H1 (cell line): ENCODE measurements around the gene CPLX1. TPM values are rescaled to one million over a fixed set of nuclear protein-coding genes. Genes with fewer than 3 reads are reported as not detected.

ENCODE experiments used
- CTCF ChIA-PET: fragments of 300-600 bp; sonication (Branson Sonifier 250); formaldehyde crosslinking; loops from one replicate; lab custom pipeline; 2021; ENCODE audit not compliant: partially characterized antibody; lab: Charles Lee
- POLR2A ChIA-PET: fragments of 300-600 bp; sonication (Branson Sonifier 250); formaldehyde crosslinking; loops from one replicate; lab custom pipeline; 2021; ENCODE audit warnings: inconsistent platforms; ENCODE audit not compliant: partially characterized antibody; lab: Charles Lee
- DNase-seq, 2 experiments: peaks; one replicate each; pipeline versions ENCODE4 v3.0.0 to v3.0.0-alpha.2; 2010 to 2022; ENCODE audit warnings: low spot score in 2 of 2, low read depth in 1 of 2, mixed read lengths in 1 of 2
- FAIRE-seq: peaks from 2 replicates; lab custom pipeline; 2011; peaks lifted over from hg19 to GRCh38; lab: Jason Lieb, UNC
- H2AFZ ChIP-seq: 2 replicates; pipeline ENCODE4 v1.8.1; 2012; ENCODE audit warnings: low read length, inconsistent platforms
- H2AK5ac ChIP-seq: 2 replicates; pipeline ENCODE4 v1.6.1; 2013; ENCODE audit warnings: low read depth, low read length
- H2BK120ac ChIP-seq: replicated peaks from 2 replicates; pipeline ENCODE3; 2013; ENCODE audit warnings: low read depth, low read length, inconsistent platforms
- H2BK12ac ChIP-seq: 2 replicates; pipeline ENCODE4 v1.6.1; 2013; ENCODE audit warnings: low read depth, low read length
- H2BK15ac ChIP-seq: 2 replicates; pipeline ENCODE4 v1.6.1; 2013; ENCODE audit warnings: low read length
- H2BK20ac ChIP-seq: 2 replicates; pipeline ENCODE4 v1.6.1; 2013; ENCODE audit warnings: low read length
- H2BK5ac ChIP-seq: 2 replicates; pipeline ENCODE4 v1.6.1; 2013; ENCODE audit warnings: low read depth, low read length
- H3K14ac ChIP-seq: 2 replicates; pipeline ENCODE4 v1.6.1; 2013; ENCODE audit warnings: inconsistent platforms; ENCODE audit not compliant: insufficient read length
- H3K18ac ChIP-seq: 2 replicates; pipeline ENCODE4 v1.6.1; 2013; ENCODE audit warnings: low read length; ENCODE audit errors: extremely low read depth
- H3K23ac ChIP-seq: 2 replicates; pipeline ENCODE4 v1.6.1; 2013; ENCODE audit warnings: inconsistent platforms; ENCODE audit not compliant: insufficient read length
- H3K23me2 ChIP-seq: 2 replicates; pipeline ENCODE4 v1.6.1; 2013; ENCODE audit warnings: low read depth, low read length
- H3K27ac ChIP-seq: 2 replicates; pipeline ENCODE4 v1.6.1; 2011; ENCODE audit warnings: low read depth, low read length, inconsistent platforms
- H3K27me3 ChIP-seq, 4 experiments: replicated peaks in 1 of 4; 1 replicate in 1 of 4; 2 replicates in 3 of 4; pipeline versions ENCODE4 v1.6.1 to v1.8.1; 2011 to 2013; ENCODE audit warnings: low read length in 3 of 4, mild to moderate bottlenecking in 3 of 4, inconsistent platforms in 2 of 4, mixed read lengths in 2 of 4, moderate library complexity in 1 of 4; ENCODE audit not compliant: control insufficient read depth in 3 of 4, insufficient read depth in 3 of 4; ENCODE audit errors: extremely low read depth in 1 of 4
- H3K36me3 ChIP-seq, 4 experiments: 2 replicates each; pipeline versions ENCODE4 v1.6.1 to v1.8.1; 2011 to 2013; ENCODE audit warnings: mild to moderate bottlenecking in 4 of 4, low read length in 3 of 4, moderate library complexity in 2 of 4, control low read depth in 1 of 4, inconsistent platforms in 1 of 4; ENCODE audit not compliant: insufficient read depth in 4 of 4, control insufficient read depth in 2 of 4
- H3K4ac ChIP-seq: replicated peaks from 2 replicates; pipeline ENCODE3; 2013; ENCODE audit warnings: low read length, low read depth, mixed read lengths, inconsistent platforms; ENCODE audit not compliant: insufficient read length
- H3K4me1 ChIP-seq, 4 experiments: replicated peaks in 1 of 4; 1 replicate in 1 of 4; 2 replicates in 3 of 4; pipeline versions ENCODE4 v1.6.1 to v1.8.1; 2011 to 2013; ENCODE audit warnings: low read length in 3 of 4, inconsistent platforms in 2 of 4, mixed read lengths in 1 of 4; ENCODE audit not compliant: insufficient read depth in 4 of 4, control insufficient read depth in 3 of 4
- H3K4me2 ChIP-seq, 2 experiments: 2 replicates each; pipeline versions ENCODE4 v1.6.1 to v1.8.1; 2011 to 2013; ENCODE audit warnings: low read depth in 2 of 2, low read length in 2 of 2, control low read depth in 1 of 2, inconsistent platforms in 1 of 2, mild to moderate bottlenecking in 1 of 2; ENCODE audit not compliant: insufficient read depth in 1 of 2
- H3K4me3 ChIP-seq, 4 experiments: fragments of 200-600, 300-600 bp in 1 of 4; sonication (generic), shearing (Covaris generic), sonication (Bioruptor Twin) in 1 of 4; 2 replicates each; pipeline versions ENCODE4 v1.5.1 to v1.8.1; 2011 to 2016; ENCODE audit warnings: low read length in 4 of 4, low read depth in 3 of 4, control low read depth in 2 of 4, inconsistent platforms in 2 of 4, mild to moderate bottlenecking in 2 of 4, mixed read lengths in 1 of 4, moderate library complexity in 1 of 4; ENCODE audit not compliant: insufficient read depth in 2 of 4; ENCODE audit errors: extremely low read depth in 1 of 4
- H3K56ac ChIP-seq: replicated peaks from 2 replicates; pipeline ENCODE3; 2013; ENCODE audit warnings: low read depth, mild to moderate bottlenecking, mixed read lengths, low read length, inconsistent platforms; ENCODE audit not compliant: insufficient read length
- H3K79me1 ChIP-seq: 2 replicates; pipeline ENCODE4 v1.6.1; 2013; ENCODE audit warnings: low read depth, low read length, control low read depth
- H3K79me2 ChIP-seq, 2 experiments: 2 replicates each; pipeline versions ENCODE4 v1.6.1 to v1.8.1; 2012 to 2013; ENCODE audit warnings: low read length in 2 of 2, mild to moderate bottlenecking in 2 of 2, inconsistent platforms in 1 of 2; ENCODE audit not compliant: insufficient read depth in 2 of 2, control insufficient read depth in 1 of 2
- H3K9ac ChIP-seq, 4 experiments: replicated peaks in 1 of 4; 1 replicate in 1 of 4; 2 replicates in 3 of 4; pipeline versions ENCODE4 v1.6.1 to v1.8.1; 2011 to 2013; ENCODE audit warnings: low read depth in 3 of 4, low read length in 3 of 4, control low read depth in 2 of 4, mild to moderate bottlenecking in 2 of 4, moderate library complexity in 2 of 4, inconsistent platforms in 1 of 4; ENCODE audit errors: extremely low read depth in 1 of 4
- H3K9me3 ChIP-seq, 2 experiments: 2 replicates each; pipeline versions ENCODE4 v1.6.1 to v1.8.1; 2012 to 2013; ENCODE audit warnings: mild to moderate bottlenecking in 2 of 2, moderate library complexity in 2 of 2, control low read depth in 1 of 2, inconsistent platforms in 1 of 2, low read depth in 1 of 2, low read length in 1 of 2, mixed read lengths in 1 of 2; ENCODE audit not compliant: insufficient read depth in 2 of 2
- H4K20me1 ChIP-seq, 2 experiments: replicated peaks in 1 of 2; 2 replicates each; pipeline versions ENCODE3 to v1.8.1; 2011 to 2013; ENCODE audit warnings: inconsistent platforms in 2 of 2, low read length in 2 of 2, mild to moderate bottlenecking in 1 of 2; ENCODE audit not compliant: insufficient read depth in 2 of 2, control insufficient read depth in 1 of 2
- H4K5ac ChIP-seq: 2 replicates; pipeline ENCODE4 v1.6.1; 2013; ENCODE audit warnings: low read length, low read depth, mixed read lengths, inconsistent platforms; ENCODE audit not compliant: insufficient read length
- H4K8ac ChIP-seq: 2 replicates; pipeline ENCODE4 v1.8.0; 2013; ENCODE audit warnings: mild to moderate bottlenecking, moderate library complexity, low read length, inconsistent platforms; ENCODE audit not compliant: insufficient read depth; ENCODE audit errors: extremely low read depth
- H4K91ac ChIP-seq: replicated peaks from 2 replicates; pipeline ENCODE3; 2013; ENCODE audit warnings: low read length, mixed read lengths, inconsistent platforms; ENCODE audit not compliant: insufficient read length
- EGR1 ChIP-seq: IDR thresholded peaks from 2 replicates; pipeline ENCODE4 v1.6.1; 2011; ENCODE audit warnings: low read depth, low read length, borderline replicate concordance
- KDM4A ChIP-seq: IDR thresholded peaks from one replicate; pipeline ENCODE4 v1.7.1; 2012; ENCODE audit warnings: low read depth, mild to moderate bottlenecking, moderate library complexity, low read length, inconsistent platforms; ENCODE audit not compliant: severe bottlenecking
- TAF7 ChIP-seq: optimal IDR thresholded peaks from 2 replicates; pipeline ENCODE3; 2011; ENCODE audit warnings: low read depth, mild to moderate bottlenecking, inconsistent platforms, low read length, moderate library complexity, borderline replicate concordance
- WGBS, 2 experiments: shearing (Covaris generic) in 1 of 2; methylation state at CpG; one replicate each; pipeline versions ENCODE4 v1.1.6 to v1.1.7; 2013 to 2015; ENCODE audit warnings: low lambda C conversion rate in 2 of 2, mixed read lengths in 2 of 2, inconsistent platforms in 1 of 2, low coverage in 1 of 2, missing lambda C conversion rate in 1 of 2; ENCODE audit not compliant: insufficient replicate concordance in 2 of 2, insufficient coverage in 1 of 2, insufficient read length in 1 of 2; ENCODE audit errors: extremely low coverage in 1 of 2, missing lambda C conversion rate in 1 of 2; 5-methylcytosine and 5-hydroxymethylcytosine counted together
- polyA plus RNA-seq, 7 experiments: library from polyadenylated mRNA; depleted of rRNA in 3 of 7; stranded (reverse) in 5 of 7; unstranded in 2 of 7; fragments of >200 nt in 5 of 7; fragments of 200-250 nt in 2 of 7; gene quantifications; 1 replicate in 5 of 7; 2 replicates in 1 of 7; 4 replicates in 1 of 7; pipeline versions ENCODE4 v1.2.1 to v1.2.3, GENCODE V29; 2011 to 2013; ENCODE audit warnings: missing spikeins in 2 of 7, mixed read lengths in 2 of 7
- total RNA-seq: library from RNA; stranded (reverse); fragmentation: NEBNext Ultra II Directional; extraction: Animal tissue kit (Norgen Biotek cat#: 25700); gene quantifications from 2 replicates; pipeline ENCODE4 v1.2.1, GENCODE V29; 2021

The CPLX1 gene
- total and polyA plus RNA-seq, 2 of the 8 experiments (the other 6 are each of a cell fraction or from before 2014, with no cell fraction given), result 0.32 to 0.56 TPM

DNA sequence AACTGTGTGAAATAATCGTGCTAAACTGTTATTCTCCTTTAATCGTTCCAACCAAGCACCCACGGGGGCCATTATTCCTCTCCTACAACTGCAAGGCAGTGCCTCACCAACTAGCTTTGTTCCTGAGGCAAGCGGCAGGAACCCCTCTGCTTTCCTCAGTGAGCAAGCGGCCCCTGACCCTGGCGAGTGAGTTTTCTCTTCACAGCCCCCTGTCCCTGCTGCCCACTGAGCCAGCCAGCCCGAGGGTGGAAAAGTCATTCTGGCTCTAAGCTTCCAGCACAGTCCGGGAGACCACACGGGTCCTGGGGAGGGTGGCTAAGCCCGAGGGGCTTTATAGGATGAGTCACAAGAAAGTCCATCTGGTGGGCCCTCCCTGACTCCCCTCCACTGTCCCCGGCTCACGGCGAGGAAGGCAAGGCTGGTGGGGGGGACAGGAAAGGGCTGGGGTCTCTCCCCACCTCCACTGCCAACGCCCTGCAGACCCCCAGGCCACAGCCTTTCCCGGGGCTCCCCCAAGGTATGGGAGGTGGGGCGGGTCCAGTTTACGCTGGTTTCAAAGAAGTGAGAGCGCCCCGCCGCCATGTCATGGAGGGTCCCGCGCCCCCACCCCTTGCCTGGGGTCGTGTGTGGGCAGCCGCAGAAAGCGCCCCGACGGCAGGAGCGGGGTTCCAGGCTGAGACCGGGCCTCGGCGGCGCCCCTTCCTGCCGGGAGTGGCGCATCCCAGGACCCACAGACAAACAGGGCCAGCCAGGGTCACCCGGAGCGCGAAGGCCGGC lies 45.0 kb downstream of the CPLX1 start:
- peaks cover 0 to 21% (median 17%) of the 10 kb centered on the region in 4 experiments; a peak in 6 of 7 replicates for H3K4me1 ChIP-seq
- H3K27ac ChIP-seq, result peak overlapping the region; percentile 94
- WGBS, 2 experiments, result 12% methylated on average over 33 of the region's 38 CpGs; no CpG with 5 or more reads in 1 of the 2 experiments
- H3K9me3 ChIP-seq, result no peaks in the 10 kb centered on the region
- H2BK20ac ChIP-seq, result no peak overlapping the region
- peaks cover 9% of the 10 kb centered on the region for H3K23me2 ChIP-seq
- H3K9ac ChIP-seq, result peak overlapping the region; percentile 93 to 99 (median 96)
- peak overlapping the region; percentile 92 for H3K56ac ChIP-seq
- ChIA-PET POLR2A (interaction anchor here (0.9 to 2.0 kb wide), 8 partner anchors 8 to 307 kb away, joined by 3 to 14 read pairs (median 6); no protein-coding TSS in a partner anchor), CTCF (interaction anchor here (0.6 to 3.9 kb wide), 3 partner anchors 13 to 38 kb away, joined by 3 to 12 read pairs (median 6); no protein-coding TSS in a partner anchor)
- TF ChIP-seq TAF7 (peak; percentile 43), KDM4A (peak; percentile 19), EGR1 (no peak)
- H3K23ac ChIP-seq, result no peak overlapping the region
- H4K8ac ChIP-seq, result peak overlapping the region; percentile 99
- no peak overlapping the region for H3K14ac ChIP-seq
- peaks cover 11 to 48% of the 10 kb centered on the region in 2 experiments; a peak in 3 of 4 replicates for H3K79me2 ChIP-seq
- H3K27me3 ChIP-seq, result peaks cover 21 to 31% (median 31%) of the 10 kb centered on the region in 4 experiments
- peak overlapping the region; percentile 77 to 92 (median 91) for H3K4me3 ChIP-seq
- H3K36me3 ChIP-seq, result peaks cover 0 to 37% (median 7%) of the 10 kb centered on the region in 4 experiments; a peak in 5 of 8 replicates
- no peak overlapping the region for H2AFZ ChIP-seq
- peak overlapping the region; percentile 91 to 93 for H3K4me2 ChIP-seq
- no peak overlapping the region for H2BK120ac ChIP-seq
- H3K4ac ChIP-seq, result peak overlapping the region; percentile 63
- H4K5ac ChIP-seq, result peak overlapping the region; percentile 89
- peaks cover 6% of the 10 kb centered on the region for H3K79me1 ChIP-seq
- no peak overlapping the region for H2BK12ac ChIP-seq
- H4K20me1 ChIP-seq, result peaks cover 12 to 16% of the 10 kb centered on the region in 2 experiments
- H2BK15ac ChIP-seq, result no peak overlapping the region
- peak overlapping the region; percentile 95 for H2BK5ac ChIP-seq
- H3K18ac ChIP-seq, result peak overlapping the region; percentile 98
- no peak for DNase-seq
- FAIRE-seq, result no peak
- 0 out of 2 replicates have a peak overlapping the region, but pooled peaks have one; percentile 9 for H2AK5ac ChIP-seq
- H4K91ac ChIP-seq, result peak overlapping the region; percentile 71
